ENCODE results near the gene KCNMA1.

KCNMA1 gene

GRCh38 chr10:77021966-77022490 lies 615.6 kb downstream of the KCNMA1 start:
- no peak for DNase-seq (ENCODE audit: low read depth in 2 of 2)

GRCh38 chr10:77020426-77021040 lies 617.1 kb downstream of the KCNMA1 start:
- no peak for DNase-seq (ENCODE audit: low read depth in 2 of 2)

- DNase-seq (ENCODE audit: low read depth in 2 of 2): no peak
Measured at GRCh38 chr10:77016855-77017254, 620.8 kb downstream of the KCNMA1 start.

- DNase-seq (ENCODE audit: low read depth in 2 of 2): no peak
Measured at GRCh38 chr10:77016278-77016815, 621.3 kb downstream of the KCNMA1 start.

- DNase-seq (ENCODE audit: low read depth in 2 of 2): no peak
Measured at GRCh38 chr10:77015360-77015759, 622.2 kb downstream of the KCNMA1 start.

- DNase-seq (ENCODE audit: low read depth in 2 of 2): no peak
Measured at GRCh38 chr10:77012812-77013500, 624.7 kb downstream of the KCNMA1 start.

- peak; percentile 56 to 60 for DNase-seq (ENCODE audit: low read depth in 2 of 2)
Measured at GRCh38 chr10:77011874-77012811, 625.5 kb downstream of the KCNMA1 start.

GRCh38 chr10:77010430-77010829 lies 627.2 kb downstream of the KCNMA1 start:
- no peak for DNase-seq (ENCODE audit: low read depth in 2 of 2)

GRCh38 chr10:77007834-77008233 lies 629.8 kb downstream of the KCNMA1 start:
- DNase-seq (ENCODE audit: low read depth in 2 of 2): no peak

GRCh38 chr10:77006836-77007511 lies 630.6 kb downstream of the KCNMA1 start:
- no peak for DNase-seq (ENCODE audit: low read depth in 2 of 2)

- no peak for DNase-seq (ENCODE audit: low read depth in 2 of 2)
Measured at GRCh38 chr10:77005871-77006270, 631.7 kb downstream of the KCNMA1 start.

- peak; percentile 31 to 47 for DNase-seq (ENCODE audit: low read depth in 2 of 2)
Measured at GRCh38 chr10:77004917-77005564, 632.6 kb downstream of the KCNMA1 start.

- DNase-seq (ENCODE audit: low read depth in 2 of 2): no peak
Measured at GRCh38 chr10:77002872-77003271, 634.7 kb downstream of the KCNMA1 start.

- no peak for DNase-seq (ENCODE audit: low read depth in 2 of 2)
Measured at GRCh38 chr10:77001206-77001605, 636.4 kb downstream of the KCNMA1 start.

- DNase-seq (ENCODE audit: low read depth in 2 of 2): no peak
Measured at GRCh38 chr10:76998451-76998850, 639.2 kb downstream of the KCNMA1 start.

GRCh38 chr10:76997631-76998030 lies 640.0 kb downstream of the KCNMA1 start:
- no peak for DNase-seq (ENCODE audit: low read depth in 2 of 2)

GRCh38 chr10:76995023-76995422 lies 642.6 kb downstream of the KCNMA1 start:
- no peak for DNase-seq (ENCODE audit: low read depth in 2 of 2)

- DNase-seq (ENCODE audit: low read depth in 2 of 2): no peak
Measured at GRCh38 chr10:76993213-76993612, 644.4 kb downstream of the KCNMA1 start.

- no peak for DNase-seq (ENCODE audit: low read depth in 2 of 2)
Measured at GRCh38 chr10:76992467-76992866, 645.1 kb downstream of the KCNMA1 start.

- no peak for DNase-seq (ENCODE audit: low read depth in 2 of 2)
Measured at GRCh38 chr10:76991621-76992020, 646.0 kb downstream of the KCNMA1 start.

GRCh38 chr10:76990561-76990960 lies 647.0 kb downstream of the KCNMA1 start:
- DNase-seq (ENCODE audit: low read depth in 2 of 2): no peak
